Caco-2 (cell line): ENCODE measurements around the gene CINP. TPM values are rescaled to one million over a fixed set of nuclear protein-coding genes. Genes with fewer than 3 reads are reported as not detected.

Source experiments
- BruUV-seq: library from RNA; stranded (reverse); fragments of 400-500 nt; replicated peaks from 2 replicates; lab custom pipeline; 2021; lab: Mats Ljungman, UMichigan
- CTCF ChIA-PET: fragments of 300-600 bp; sonication (Branson Sonifier 250); formaldehyde crosslinking; loops from one replicate; lab custom pipeline; 2022; ENCODE audit warnings: antibody characterized with exemption; lab: Charles Lee
- POLR2A ChIA-PET: fragments of 300-600 bp; sonication (Branson Sonifier 250); formaldehyde crosslinking; loops from one replicate; lab custom pipeline; 2022; ENCODE audit warnings: antibody characterized with exemption; lab: Charles Lee
- DNase-seq, 2 experiments: peaks; one replicate each; pipeline versions ENCODE4 v3.0.0 to v3.0.0-alpha.2; 2020 to 2022
- H3K27me3 ChIP-seq: replicated peaks from 2 replicates; pipeline ENCODE4 v1.6.0; 2011; ENCODE audit warnings: low read length; ENCODE audit not compliant: control insufficient read depth, insufficient read depth
- H3K36me3 ChIP-seq: 2 replicates; pipeline ENCODE4 v1.5.1; 2011; ENCODE audit warnings: low read length; ENCODE audit not compliant: control insufficient read depth, insufficient read depth
- H3K4me1 ChIP-seq: fragments of 250-450 bp; sonication (Bioruptor Pico); 2 replicates; pipeline ENCODE4 v1.5.1; 2020; ENCODE audit warnings: mild to moderate bottlenecking
- H3K4me3 ChIP-seq: 2 replicates; pipeline ENCODE4 v1.5.1; 2011; ENCODE audit warnings: low read depth, mild to moderate bottlenecking, control low read depth, low read length
- H3K9me3 ChIP-seq: fragments of 250-450 bp; sonication (Bioruptor Pico); 2 replicates; pipeline ENCODE4 v1.5.1; 2020; ENCODE audit warnings: mild to moderate bottlenecking, moderate library complexity
- H3K27ac Mint-ChIP-seq: one replicate; pipeline ENCODE4 v1.8.0; 2022; ENCODE audit warnings: mixed read lengths; ENCODE audit not compliant: unreplicated experiment
- H3K27me3 Mint-ChIP-seq: one replicate; pipeline ENCODE4 v1.8.0; 2022; ENCODE audit warnings: mixed read lengths; ENCODE audit not compliant: insufficient read depth, unreplicated experiment
- H3K36me3 Mint-ChIP-seq: one replicate; pipeline ENCODE4 v1.8.0; 2022; ENCODE audit warnings: mild to moderate bottlenecking, mixed read lengths; ENCODE audit not compliant: insufficient read depth, unreplicated experiment
- H3K4me1 Mint-ChIP-seq: one replicate; pipeline ENCODE4 v1.8.0; 2022; ENCODE audit warnings: low read depth, mixed read lengths; ENCODE audit not compliant: unreplicated experiment
- H3K4me3 Mint-ChIP-seq: one replicate; pipeline ENCODE4 v1.8.0; 2022; ENCODE audit warnings: mild to moderate bottlenecking, moderate library complexity, mixed read lengths; ENCODE audit not compliant: unreplicated experiment
- H3K9me3 Mint-ChIP-seq: one replicate; pipeline ENCODE4 v1.8.0; 2022; ENCODE audit warnings: mixed read lengths; ENCODE audit not compliant: unreplicated experiment
- intact Hi-C: fragments of 100-400 bp; cut with micrococcal nuclease; formaldehyde crosslinking; loops from one replicate; pipeline ENCODE4 v1.10.0; 2022; ENCODE audit not compliant: unreplicated experiment
- total RNA-seq: library from RNA; stranded (reverse); gene quantifications from 2 replicates; pipeline ENCODE4 v1.2.3, GENCODE V29; 2022
- TF ChIP-seq, protein P1 (sequence below), 2 experiments: fragments of 200-600 bp in 1 of 2; IDR thresholded peaks; 1 replicate in 1 of 2; 2 replicates in 1 of 2; pipeline versions ENCODE4 v1.5.1 to v1.8.0; 2011 to 2022; ENCODE audit warnings: antibody characterized with exemption in 1 of 2, control low read depth in 1 of 2, inconsistent platforms in 1 of 2, low read depth in 1 of 2, low read length in 1 of 2, mild to moderate bottlenecking in 1 of 2, moderate library complexity in 1 of 2; ENCODE audit not compliant: insufficient read depth in 1 of 2, severe bottlenecking in 1 of 2, unreplicated experiment in 1 of 2

The CINP gene
- total RNA-seq, 1 experiment from 2014 or later: 38.9 TPM

DNA sequence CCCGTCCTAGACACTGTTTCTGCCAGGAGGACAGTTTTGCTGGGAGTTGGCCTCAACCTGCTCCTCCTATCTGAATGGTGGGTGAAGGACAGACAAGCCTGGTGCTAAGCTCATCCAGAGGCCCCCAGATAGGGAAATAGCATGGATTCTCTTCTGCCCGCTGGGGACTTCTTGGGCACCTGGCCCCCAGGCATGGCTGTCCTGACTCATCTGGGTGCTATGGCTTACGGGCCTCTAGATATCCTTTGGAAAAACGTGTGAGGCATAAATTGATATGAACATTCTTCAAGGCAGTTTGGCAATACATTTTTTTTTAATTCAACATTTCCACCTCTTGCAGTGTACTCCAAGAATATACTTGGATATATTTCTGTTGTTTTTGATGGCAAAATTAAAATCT is 8.7 kb upstream of the CINP start:
- Mint-ChIP-seq H3K36me3 (no peaks in the 10 kb centered on the region), H3K4me1 (no peaks in the 10 kb centered on the region), H3K9me3 (no peaks in the 10 kb centered on the region), H3K4me3 (no peak overlapping the region), H3K27me3 (no peaks in the 10 kb centered on the region), H3K27ac (no peak overlapping the region)
- H3K4me1 ChIP-seq: no peaks in the 10 kb centered on the region
- TF ChIP-seq, protein P1, sequence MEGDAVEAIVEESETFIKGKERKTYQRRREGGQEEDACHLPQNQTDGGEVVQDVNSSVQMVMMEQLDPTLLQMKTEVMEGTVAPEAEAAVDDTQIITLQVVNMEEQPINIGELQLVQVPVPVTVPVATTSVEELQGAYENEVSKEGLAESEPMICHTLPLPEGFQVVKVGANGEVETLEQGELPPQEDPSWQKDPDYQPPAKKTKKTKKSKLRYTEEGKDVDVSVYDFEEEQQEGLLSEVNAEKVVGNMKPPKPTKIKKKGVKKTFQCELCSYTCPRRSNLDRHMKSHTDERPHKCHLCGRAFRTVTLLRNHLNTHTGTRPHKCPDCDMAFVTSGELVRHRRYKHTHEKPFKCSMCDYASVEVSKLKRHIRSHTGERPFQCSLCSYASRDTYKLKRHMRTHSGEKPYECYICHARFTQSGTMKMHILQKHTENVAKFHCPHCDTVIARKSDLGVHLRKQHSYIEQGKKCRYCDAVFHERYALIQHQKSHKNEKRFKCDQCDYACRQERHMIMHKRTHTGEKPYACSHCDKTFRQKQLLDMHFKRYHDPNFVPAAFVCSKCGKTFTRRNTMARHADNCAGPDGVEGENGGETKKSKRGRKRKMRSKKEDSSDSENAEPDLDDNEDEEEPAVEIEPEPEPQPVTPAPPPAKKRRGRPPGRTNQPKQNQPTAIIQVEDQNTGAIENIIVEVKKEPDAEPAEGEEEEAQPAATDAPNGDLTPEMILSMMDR (IDR thresholded peaks at IDR 0.05; ENCODE audit: insufficient read depth in 1 of 2, low read depth in 1 of 2, low read length in 1 of 2, severe bottlenecking in 1 of 2, unreplicated experiment in 1 of 2): no peak
- H3K9me3 ChIP-seq: no peaks in the 10 kb centered on the region
- no TSS peak for BruUV-seq
- no peak for DNase-seq
- H3K27me3 ChIP-seq: no peaks in the 10 kb centered on the region
- intact Hi-C loops: no loop called here
- H3K36me3 ChIP-seq: no peaks in the 10 kb centered on the region
- H3K4me3 ChIP-seq: no peak overlapping the region
- ChIA-PET POLR2A (no interaction called here), CTCF (no interaction called here)

DNA sequence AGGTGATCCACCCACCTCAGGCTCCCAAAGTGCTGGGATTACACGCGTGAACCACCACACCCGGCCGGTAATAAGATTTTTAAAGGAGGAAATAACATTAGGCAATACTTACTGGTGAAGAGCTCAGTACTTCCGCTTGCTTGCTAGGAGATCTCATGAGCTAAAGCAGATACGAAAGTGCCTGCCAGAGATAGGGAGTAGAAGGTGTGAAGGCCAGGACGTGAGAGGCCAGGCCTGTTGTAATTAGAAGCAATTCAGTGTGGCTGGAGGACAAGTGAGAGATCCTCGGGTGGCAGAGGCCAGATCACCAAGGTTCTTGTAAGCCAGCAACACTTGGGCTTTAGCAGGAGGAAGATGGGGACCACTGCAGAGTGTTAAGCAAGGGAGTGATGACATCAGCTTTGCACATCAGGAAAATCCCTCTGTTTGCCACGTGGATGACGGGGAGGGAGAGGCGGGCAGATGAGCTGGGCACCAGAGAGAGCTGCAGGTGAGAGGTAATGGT is 7.7 kb upstream of the CINP start:
- CTCF ChIA-PET: no interaction called here
- Histone ChIP-seq H3K4me3 (no peak overlapping the region), H3K9me3 (no peaks in the 10 kb centered on the region), H3K36me3 (no peaks in the 10 kb centered on the region), H3K27me3 (no peaks in the 10 kb centered on the region), H3K4me1 (no peaks in the 10 kb centered on the region)
- no peak overlapping the region for H3K4me3 Mint-ChIP-seq
- no peaks in the 10 kb centered on the region for H3K27me3 Mint-ChIP-seq
- TF ChIP-seq, protein P1 (IDR thresholded peaks at IDR 0.05; ENCODE audit: insufficient read depth in 1 of 2, low read depth in 1 of 2, low read length in 1 of 2, severe bottlenecking in 1 of 2, unreplicated experiment in 1 of 2): no peak
- no peaks in the 10 kb centered on the region for H3K9me3 Mint-ChIP-seq
- no peak for DNase-seq
- H3K4me1 Mint-ChIP-seq: no peaks in the 10 kb centered on the region
- POLR2A ChIA-PET: no interaction called here
- no peaks in the 10 kb centered on the region for H3K36me3 Mint-ChIP-seq
- no TSS peak for BruUV-seq
- intact Hi-C loops: no loop called here
- H3K27ac Mint-ChIP-seq: no peak overlapping the region

DNA sequence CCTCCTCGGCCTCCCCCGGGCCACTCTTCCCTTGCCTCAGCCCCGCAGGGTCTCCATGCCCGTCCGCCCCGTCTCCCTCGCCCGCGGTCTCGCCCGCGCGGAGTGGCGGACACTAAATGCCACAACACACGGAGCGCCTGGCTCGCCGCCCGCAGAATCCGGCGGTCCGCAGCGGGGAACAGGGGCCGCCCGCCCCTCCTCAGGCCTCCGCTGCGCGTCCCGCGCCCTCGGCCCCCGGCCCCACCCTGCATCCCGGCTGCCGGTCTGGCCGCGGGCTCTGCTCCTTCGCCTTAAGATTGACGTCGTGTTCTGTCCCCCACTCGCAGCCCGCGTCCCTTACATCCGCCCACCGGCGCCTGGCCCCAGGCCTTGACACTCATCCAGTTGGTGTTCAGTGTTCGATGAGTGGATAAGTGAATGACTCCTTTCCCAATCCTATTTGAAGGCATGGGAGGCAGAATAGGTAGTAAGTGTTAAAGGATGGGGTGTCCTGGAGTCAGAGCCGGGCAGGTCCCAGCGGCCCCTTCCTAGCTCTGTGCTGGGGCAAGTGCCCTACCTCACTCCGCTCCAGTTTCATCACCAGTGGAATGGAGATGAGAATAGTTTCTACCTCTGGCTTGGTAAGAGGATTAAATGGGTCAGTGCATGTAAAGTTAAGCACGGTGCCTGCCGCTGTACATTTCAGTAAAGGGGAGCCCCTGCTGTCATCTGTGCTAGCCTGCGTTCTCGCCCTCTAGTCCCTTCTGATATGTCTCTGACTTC is 673 bp upstream of the CINP start:
- ChIA-PET POLR2A (interaction anchor here (0.6 to 0.9 kb wide), 2 partner anchors 12 to 278 kb away, joined by 4 read pairs; no protein-coding TSS in a partner anchor), CTCF (no interaction called here)
- peaks cover 8% of the 10 kb centered on the region for H3K36me3 Mint-ChIP-seq
- no peaks in the 10 kb centered on the region for H3K9me3 ChIP-seq
- no TSS peak for BruUV-seq
- peak overlapping the region; percentile 82 for H3K27ac Mint-ChIP-seq
- no peaks in the 10 kb centered on the region for H3K4me1 ChIP-seq
- intact Hi-C loops: no loop called here
- TF ChIP-seq, protein P1 (IDR thresholded peaks at IDR 0.05; ENCODE audit: insufficient read depth in 1 of 2, low read depth in 1 of 2, low read length in 1 of 2, severe bottlenecking in 1 of 2, unreplicated experiment in 1 of 2): no peak
- DNase-seq: no peak
- peak overlapping the region; percentile 49 for H3K4me3 ChIP-seq
- H3K27me3 ChIP-seq: no peaks in the 10 kb centered on the region
- peak overlapping the region; percentile 91 for H3K4me3 Mint-ChIP-seq
- no peaks in the 10 kb centered on the region for H3K9me3 Mint-ChIP-seq
- no peaks in the 10 kb centered on the region for H3K36me3 ChIP-seq
- H3K27me3 Mint-ChIP-seq: no peaks in the 10 kb centered on the region
- H3K4me1 Mint-ChIP-seq: no peaks in the 10 kb centered on the region
